ENCODE data around the gene IGSF22.
A peak's percentile ranks its signal among the peaks of the same experiment; 100 is the strongest.
"Not testable (repeated sequence)": the region's sequence is repeated elsewhere in the genome, so short reads cannot be mapped to it uniquely, and the experiment has no call there.

Gene IGSF22

GRCh38 chr11:18709414-18709813, 16.6 kb downstream of the IGSF22 start:
- DNase-seq, result no peak

- no peak for DNase-seq
Observed at GRCh38 chr11:18707811-18708340, 18.1 kb downstream of the IGSF22 start.

GRCh38 chr11:18706330-18707243, 19.4 kb downstream of the IGSF22 start:
- peak; percentile 55 for DNase-seq

GRCh38 chr11:18705651-18706281, 20.2 kb downstream of the IGSF22 start:
- DNase-seq, result peak; percentile 36

GRCh38 chr11:18704698-18705097, 21.3 kb downstream of the IGSF22 start:
- no peak for DNase-seq

GRCh38 chr11:18704045-18704645, 21.8 kb downstream of the IGSF22 start:
- DNase-seq, result no peak

GRCh38 chr11:18703001-18703763, 22.8 kb downstream of the IGSF22 start:
- DNase-seq, result no peak

- no peak for DNase-seq
Observed at GRCh38 chr11:18701614-18702216, 24.3 kb downstream of the IGSF22 start.

- no peak for DNase-seq
Observed at GRCh38 chr11:18700872-18701271, 25.1 kb downstream of the IGSF22 start.

- DNase-seq, result no peak
Observed at GRCh38 chr11:18700375-18700774, 25.6 kb downstream of the IGSF22 start.

- DNase-seq, result no peak
Observed at GRCh38 chr11:18699848-18700261, 26.1 kb downstream of the IGSF22 start.

- DNase-seq, result no peak
Observed at GRCh38 chr11:18699269-18699596, 26.8 kb downstream of the IGSF22 start.

GRCh38 chr11:18698341-18699268, 27.4 kb downstream of the IGSF22 start, which contains the start of gene TMEM86A:
TMEM86A (plus strand) TSS chr11:18698779; CDS start chr11:18698887, 108 bp downstream.
- peak; percentile 93 for DNase-seq

GRCh38 chr11:18697576-18697975, 28.4 kb downstream of the IGSF22 start:
- no peak for DNase-seq

- DNase-seq, result no peak
Observed at GRCh38 chr11:18696638-18697225, 29.3 kb downstream of the IGSF22 start.

GRCh38 chr11:18692941-18693760, 32.8 kb downstream of the IGSF22 start:
- DNase-seq, result no peak

GRCh38 chr11:18691467-18692140, 34.4 kb downstream of the IGSF22 start:
- not testable (repeated sequence) for DNase-seq

GRCh38 chr11:18684267-18684666, 41.7 kb downstream of the IGSF22 start:
- DNase-seq, result no peak

GRCh38 chr11:18682466-18682865, 43.5 kb downstream of the IGSF22 start:
- no peak for DNase-seq

Data from activated CD8-positive, alpha-beta memory T cell treated with anti-CD3 and anti-CD28 coated beads, Interleukin-2, amount 50 U/mL, for 4 hours (primary cell).